NCI-H774 (cell line): ENCODE results near the gene SGCG.
"Not testable (repeated sequence)": the region's sequence is repeated elsewhere in the genome, so short reads cannot be mapped to it uniquely, and the experiment has no call there.

Experiments
- DNase-seq: peaks from one replicate; lab custom pipeline; 2025; lab: John Stamatoyannopoulos, UW

Gene SGCG

GRCh38 chr13:23212671-23213070 is 31.9 kb downstream of the SGCG start:
- no peak for DNase-seq

GRCh38 chr13:23231241-23231640 is 50.5 kb downstream of the SGCG start:
- DNase-seq, result no peak

- no peak for DNase-seq
These were observed 55.2 kb downstream of the SGCG start for GRCh38 chr13:23235994-23236393.

GRCh38 chr13:23243066-23243465 is 62.3 kb downstream of the SGCG start:
- no peak for DNase-seq

- not testable (repeated sequence) for DNase-seq
These were observed 67.6 kb downstream of the SGCG start for GRCh38 chr13:23248410-23248809.

GRCh38 chr13:23254506-23254905 is 73.7 kb downstream of the SGCG start:
- no peak for DNase-seq

- no peak for DNase-seq
These were observed 86.8 kb downstream of the SGCG start for GRCh38 chr13:23267571-23267970.

GRCh38 chr13:23268441-23268840 is 87.7 kb downstream of the SGCG start:
- DNase-seq, result no peak

- DNase-seq, result no peak
These were observed 90.6 kb downstream of the SGCG start for GRCh38 chr13:23271331-23271730.

GRCh38 chr13:23273498-23273897 is 92.7 kb downstream of the SGCG start:
- no peak for DNase-seq

GRCh38 chr13:23279321-23279720 is 98.5 kb downstream of the SGCG start:
- no peak for DNase-seq

GRCh38 chr13:23288564-23288963 is 107.8 kb downstream of the SGCG start:
- no peak for DNase-seq

- no peak for DNase-seq
These were observed 108.2 kb downstream of the SGCG start for GRCh38 chr13:23288995-23289394.

- no peak for DNase-seq
These were observed 109.2 kb downstream of the SGCG start for GRCh38 chr13:23289917-23290357.

- no peak for DNase-seq
These were observed 111.8 kb downstream of the SGCG start for GRCh38 chr13:23292586-23292985.

GRCh38 chr13:23314837-23315236 is 134.1 kb downstream of the SGCG start:
- DNase-seq, result not testable (repeated sequence)

GRCh38 chr13:23319883-23320224 is 139.1 kb downstream of the SGCG start:
- DNase-seq, result no peak

- no peak for DNase-seq
These were observed 140.3 kb downstream of the SGCG start for GRCh38 chr13:23320926-23321534.

- no peak for DNase-seq
These were observed 140.9 kb downstream of the SGCG start for GRCh38 chr13:23321535-23322241.

GRCh38 chr13:23322353-23323336 is 141.9 kb downstream of the SGCG start:
- no peak for DNase-seq

- DNase-seq, result no peak
These were observed 143.3 kb downstream of the SGCG start for GRCh38 chr13:23323946-23324709.

GRCh38 chr13:23325191-23325590 is 144.4 kb downstream of the SGCG start:
- no peak for DNase-seq
